Lower leg skin (tissue), 3 donors: Measurements from ENCODE around the gene HNF1A.

Source experiments
- POLR2A ChIP-seq, 2 donors: fragments of 450-650 bp; IDR thresholded peaks; one replicate each; pipeline ENCODE4 v1.6.1; 2016 to 2017; ENCODE audit warnings: antibody characterized with exemption in 2 of 2, mild to moderate bottlenecking in 1 of 2, moderate library complexity in 1 of 2
- TF ChIP-seq, protein P1 (sequence below), 3 donors: fragments of 450-650 bp; IDR thresholded peaks; one replicate each; pipeline ENCODE4 v1.5.1; 2016; ENCODE audit warnings: antibody characterized with exemption in 3 of 3, mild to moderate bottlenecking in 3 of 3, moderate library complexity in 2 of 3

- TF ChIP-seq, protein P1, sequence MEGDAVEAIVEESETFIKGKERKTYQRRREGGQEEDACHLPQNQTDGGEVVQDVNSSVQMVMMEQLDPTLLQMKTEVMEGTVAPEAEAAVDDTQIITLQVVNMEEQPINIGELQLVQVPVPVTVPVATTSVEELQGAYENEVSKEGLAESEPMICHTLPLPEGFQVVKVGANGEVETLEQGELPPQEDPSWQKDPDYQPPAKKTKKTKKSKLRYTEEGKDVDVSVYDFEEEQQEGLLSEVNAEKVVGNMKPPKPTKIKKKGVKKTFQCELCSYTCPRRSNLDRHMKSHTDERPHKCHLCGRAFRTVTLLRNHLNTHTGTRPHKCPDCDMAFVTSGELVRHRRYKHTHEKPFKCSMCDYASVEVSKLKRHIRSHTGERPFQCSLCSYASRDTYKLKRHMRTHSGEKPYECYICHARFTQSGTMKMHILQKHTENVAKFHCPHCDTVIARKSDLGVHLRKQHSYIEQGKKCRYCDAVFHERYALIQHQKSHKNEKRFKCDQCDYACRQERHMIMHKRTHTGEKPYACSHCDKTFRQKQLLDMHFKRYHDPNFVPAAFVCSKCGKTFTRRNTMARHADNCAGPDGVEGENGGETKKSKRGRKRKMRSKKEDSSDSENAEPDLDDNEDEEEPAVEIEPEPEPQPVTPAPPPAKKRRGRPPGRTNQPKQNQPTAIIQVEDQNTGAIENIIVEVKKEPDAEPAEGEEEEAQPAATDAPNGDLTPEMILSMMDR (IDR thresholded peaks at IDR 0.05), result no peak
- no peak for TF ChIP-seq POLR2A (IDR thresholded peaks at IDR 0.05)
Measured at GRCh38 chr12:121034616-121035305, 56.4 kb downstream of the HNF1A start.
